ENCODE results near the gene CRELD2.

The CRELD2 gene

GRCh38 chr22:49873228-49873940 lies 45.0 kb upstream of the CRELD2 start:
- peaks cover 3 to 25% (median 20%) of the 10 kb centered on the region in 3 donors for H3K36me3 ChIP-seq
- H3K27ac ChIP-seq: no peak overlapping the region
- H3K4me1 ChIP-seq: no peaks in the 10 kb centered on the region
- no peaks in the 10 kb centered on the region for H3K27me3 ChIP-seq
- DNase-seq: no peak
- no peak overlapping the region for H3K4me3 ChIP-seq
- TF ChIP-seq, protein P1, sequence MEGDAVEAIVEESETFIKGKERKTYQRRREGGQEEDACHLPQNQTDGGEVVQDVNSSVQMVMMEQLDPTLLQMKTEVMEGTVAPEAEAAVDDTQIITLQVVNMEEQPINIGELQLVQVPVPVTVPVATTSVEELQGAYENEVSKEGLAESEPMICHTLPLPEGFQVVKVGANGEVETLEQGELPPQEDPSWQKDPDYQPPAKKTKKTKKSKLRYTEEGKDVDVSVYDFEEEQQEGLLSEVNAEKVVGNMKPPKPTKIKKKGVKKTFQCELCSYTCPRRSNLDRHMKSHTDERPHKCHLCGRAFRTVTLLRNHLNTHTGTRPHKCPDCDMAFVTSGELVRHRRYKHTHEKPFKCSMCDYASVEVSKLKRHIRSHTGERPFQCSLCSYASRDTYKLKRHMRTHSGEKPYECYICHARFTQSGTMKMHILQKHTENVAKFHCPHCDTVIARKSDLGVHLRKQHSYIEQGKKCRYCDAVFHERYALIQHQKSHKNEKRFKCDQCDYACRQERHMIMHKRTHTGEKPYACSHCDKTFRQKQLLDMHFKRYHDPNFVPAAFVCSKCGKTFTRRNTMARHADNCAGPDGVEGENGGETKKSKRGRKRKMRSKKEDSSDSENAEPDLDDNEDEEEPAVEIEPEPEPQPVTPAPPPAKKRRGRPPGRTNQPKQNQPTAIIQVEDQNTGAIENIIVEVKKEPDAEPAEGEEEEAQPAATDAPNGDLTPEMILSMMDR (IDR thresholded peaks at IDR 0.05): no peak
- intact Hi-C loops (cut with DNase I; ENCODE audit: low total_unique reads): no loop called here
- H3K9me3 ChIP-seq: peaks cover 9 to 42% (median 20%) of the 10 kb centered on the region in 3 donors

DNA sequence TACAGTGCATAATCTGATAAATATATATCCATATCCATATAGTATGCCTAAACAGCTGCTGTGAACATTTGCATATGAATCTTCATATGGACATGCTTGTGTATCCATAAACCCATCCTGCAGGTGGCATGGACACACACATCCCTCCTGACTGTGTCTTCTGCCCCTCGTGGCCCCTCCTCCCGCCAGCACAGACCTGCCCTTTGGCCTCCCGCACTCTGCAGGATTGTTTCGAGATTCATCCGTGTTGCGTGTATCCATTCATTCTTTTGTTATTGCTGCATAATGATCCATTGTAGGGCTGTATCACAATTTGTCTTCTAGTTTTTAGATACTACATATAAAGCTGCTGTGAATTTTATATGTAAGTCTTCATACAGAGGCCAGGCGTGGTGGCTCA lies 40.8 kb upstream of the CRELD2 start:
- TF ChIP-seq, protein P1 (IDR thresholded peaks at IDR 0.05): no peak
- Histone ChIP-seq H3K4me1 (no peaks in the 10 kb centered on the region), H3K27me3 (no peaks in the 10 kb centered on the region), H3K27ac (no peak overlapping the region), H3K9me3 (peaks cover 3 to 33% (median 21%) of the 10 kb centered on the region in 3 donors), H3K4me3 (no peak overlapping the region), H3K36me3 (peaks cover 3 to 29% (median 16%) of the 10 kb centered on the region in 3 donors)
- DNase-seq: no peak
- intact Hi-C loops (cut with DNase I; ENCODE audit: low total_unique reads): no loop called here

- Histone ChIP-seq H3K9me3 (peaks cover 3 to 31% (median 21%) of the 10 kb centered on the region in 3 donors), H3K36me3 (peaks cover 3 to 29% (median 11%) of the 10 kb centered on the region in 3 donors), H3K4me3 (no peak overlapping the region), H3K27ac (no peak overlapping the region), H3K4me1 (no peaks in the 10 kb centered on the region), H3K27me3 (no peaks in the 10 kb centered on the region)
- DNase-seq: no peak
- intact Hi-C loops (cut with DNase I; ENCODE audit: low total_unique reads): no loop called here
- TF ChIP-seq, protein P1 (IDR thresholded peaks at IDR 0.05): no peak
Measured at GRCh38 chr22:49878206-49878605, 40.2 kb upstream of the CRELD2 start.

DNA sequence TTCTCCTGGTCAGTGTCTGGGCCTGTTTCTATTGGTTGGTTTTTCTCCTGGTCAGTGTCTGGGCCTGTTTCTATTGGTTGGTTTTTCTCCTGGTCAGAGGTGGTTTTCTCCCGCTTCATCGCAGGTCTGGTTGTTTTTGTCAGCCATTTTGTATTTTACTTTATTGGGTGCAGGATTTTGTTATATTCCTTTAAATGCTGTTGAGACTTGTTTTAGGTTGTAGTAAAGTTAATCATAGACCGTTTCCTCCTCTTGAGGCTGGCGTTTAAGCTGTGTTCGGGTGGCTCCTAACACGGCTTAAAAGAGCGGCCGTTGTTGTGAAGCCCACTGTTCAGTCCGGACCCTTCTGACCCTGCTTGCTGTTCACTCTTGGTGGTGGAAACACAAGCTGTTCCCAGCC lies 38.6 kb upstream of the CRELD2 start:
- H3K9me3 ChIP-seq: peaks cover 0 to 25% (median 12%) of the 10 kb centered on the region in 3 donors
- no peaks in the 10 kb centered on the region for H3K27me3 ChIP-seq
- no peak overlapping the region for H3K4me3 ChIP-seq
- H3K36me3 ChIP-seq: peaks cover 17 to 41% (median 24%) of the 10 kb centered on the region in 3 donors
- no peaks in the 10 kb centered on the region for H3K4me1 ChIP-seq
- no peak for DNase-seq
- TF ChIP-seq, protein P1 (IDR thresholded peaks at IDR 0.05): no peak
- H3K27ac ChIP-seq: no peak overlapping the region
- intact Hi-C loops (cut with DNase I; ENCODE audit: low total_unique reads): no loop called here

DNA sequence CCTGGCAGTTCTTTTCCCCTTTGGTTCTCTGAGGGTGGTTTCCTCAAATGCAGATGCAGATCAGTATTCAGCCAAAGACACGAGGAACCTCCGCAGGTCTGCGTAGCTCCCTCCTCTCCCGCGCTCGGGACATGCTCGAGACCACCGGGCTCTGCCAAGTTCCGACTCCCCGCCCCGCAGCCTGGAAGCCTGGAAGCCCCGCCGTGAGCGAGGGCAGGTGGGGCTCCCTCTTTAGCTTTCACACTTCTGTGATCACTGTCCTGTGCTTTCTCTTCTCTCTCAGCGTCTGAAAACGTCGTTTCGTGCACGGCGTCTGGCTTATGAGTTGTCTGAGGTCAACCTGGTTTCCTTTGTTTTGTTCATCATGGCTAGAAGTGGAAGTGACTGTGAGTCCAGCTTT lies 38.2 kb upstream of the CRELD2 start:
- DNase-seq: no peak
- no peak overlapping the region for H3K4me3 ChIP-seq
- no peaks in the 10 kb centered on the region for H3K27me3 ChIP-seq
- intact Hi-C loops (cut with DNase I; ENCODE audit: low total_unique reads): no loop called here
- peaks cover 0 to 25% (median 12%) of the 10 kb centered on the region in 3 donors for H3K9me3 ChIP-seq
- H3K27ac ChIP-seq: no peak overlapping the region
- H3K4me1 ChIP-seq: no peaks in the 10 kb centered on the region
- TF ChIP-seq, protein P1 (IDR thresholded peaks at IDR 0.05): no peak
- peaks cover 17 to 41% (median 26%) of the 10 kb centered on the region in 3 donors for H3K36me3 ChIP-seq
